ENCODE results near the gene PMM1.
"Not testable (repeated sequence)": the region's sequence is repeated elsewhere in the genome, so short reads cannot be mapped to it uniquely, and the experiment has no call there.

Gene PMM1

GRCh38 chr22:41573677-41574076, 16.0 kb downstream of the PMM1 start:
- no peak for TF ChIP-seq CTCF (IDR thresholded peaks at IDR 0.05; ENCODE audit: insufficient read depth, low read depth, low read length, missing control alignments)
- no peak for DNase-seq (ENCODE audit: low read depth)
- no peak overlapping the region for H3K4me3 ChIP-seq (ENCODE audit: low read depth, low read length)

DNA sequence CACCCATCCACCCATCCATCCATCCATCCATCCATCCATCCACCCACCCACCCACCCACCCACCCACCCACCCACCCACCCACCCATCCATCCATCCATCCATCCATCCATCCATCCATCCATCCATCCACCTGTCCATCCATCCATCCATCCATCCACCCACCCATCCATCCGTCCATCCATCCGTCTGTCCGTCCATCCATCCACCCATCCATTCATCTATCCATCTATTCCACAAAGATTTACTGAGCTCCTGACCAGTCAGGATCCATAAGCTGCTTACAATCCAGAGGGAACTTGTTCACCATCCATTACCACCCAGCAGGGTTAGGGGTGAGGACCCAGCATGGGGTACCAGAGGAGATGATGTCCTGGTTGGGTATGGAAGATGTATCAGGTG, 17.3 kb downstream of the PMM1 start:
- not testable (repeated sequence) for DNase-seq (ENCODE audit: low read depth)

GRCh38 chr22:41571786-41572185, 17.9 kb downstream of the PMM1 start:
- TF ChIP-seq CTCF (IDR thresholded peaks at IDR 0.05; ENCODE audit: insufficient read depth, low read depth, low read length, missing control alignments): no peak
- DNase-seq (ENCODE audit: low read depth): no peak
- H3K4me3 ChIP-seq (ENCODE audit: low read depth, low read length): no peak overlapping the region

More for the DNA sequence above, 17.3 kb downstream of the PMM1 start:
- not testable (repeated sequence) for H3K4me3 ChIP-seq (ENCODE audit: low read depth, low read length)

- DNase-seq (ENCODE audit: low read depth): no peak
- no peak for TF ChIP-seq CTCF (IDR thresholded peaks at IDR 0.05; ENCODE audit: insufficient read depth, low read depth, low read length, missing control alignments)
- no peak overlapping the region for H3K4me3 ChIP-seq (ENCODE audit: low read depth, low read length)
These were observed 19.4 kb downstream of the PMM1 start for GRCh38 chr22:41570221-41570620.

- no peak for DNase-seq (ENCODE audit: low read depth)
- H3K4me3 ChIP-seq (ENCODE audit: low read depth, low read length): no peak overlapping the region
- no peak for TF ChIP-seq CTCF (IDR thresholded peaks at IDR 0.05; ENCODE audit: insufficient read depth, low read depth, low read length, missing control alignments)
These were observed 20.8 kb downstream of the PMM1 start for GRCh38 chr22:41568811-41569210.

DNA sequence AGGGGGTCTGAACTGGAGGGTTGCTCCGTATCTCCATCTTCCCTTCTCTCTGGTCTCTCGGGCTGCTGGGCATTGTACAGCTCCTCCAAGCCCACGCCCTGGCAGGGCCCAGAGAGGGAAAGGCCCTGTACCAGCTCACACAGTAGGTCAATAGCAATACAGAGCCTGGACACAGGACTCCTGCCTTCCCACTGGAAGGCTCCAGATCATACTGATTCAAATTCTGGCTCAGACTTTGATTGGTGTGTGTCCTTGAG, 22.2 kb downstream of the PMM1 start:
- no peak for TF ChIP-seq CTCF (IDR thresholded peaks at IDR 0.05; ENCODE audit: insufficient read depth, low read depth, low read length, missing control alignments)
- H3K4me3 ChIP-seq (ENCODE audit: low read depth, low read length): no peak overlapping the region
- no peak for DNase-seq (ENCODE audit: low read depth)

- no peak for DNase-seq (ENCODE audit: low read depth)
- TF ChIP-seq CTCF (IDR thresholded peaks at IDR 0.05; ENCODE audit: insufficient read depth, low read depth, low read length, missing control alignments): no peak
- H3K4me3 ChIP-seq (ENCODE audit: low read depth, low read length): no peak overlapping the region
These were observed 24.1 kb downstream of the PMM1 start for GRCh38 chr22:41565403-41566054.
